Endothelial cell of hepatic sinusoid (primary cell): ENCODE measurements around the gene MAPKAP1.

ENCODE experiments used
- in situ Hi-C: cut with HindIII; loops from 2 replicates; pipeline ENCODE4 v1.10.0; 2017; ENCODE audit warnings: low sequenced_read_pairs

The MAPKAP1 gene

GRCh38 chr9:125425170-125425897 is 281.7 kb downstream of the MAPKAP1 start:
- in situ Hi-C loops: no loop called here

- in situ Hi-C loops: no loop called here
These were observed 283.0 kb downstream of the MAPKAP1 start for GRCh38 chr9:125423964-125424363.

GRCh38 chr9:125422853-125423252 is 284.2 kb downstream of the MAPKAP1 start:
- in situ Hi-C loops: no loop called here

- in situ Hi-C loops: no loop called here
These were observed 285.3 kb downstream of the MAPKAP1 start for GRCh38 chr9:125421591-125422181.

GRCh38 chr9:125421166-125421565 is 285.8 kb downstream of the MAPKAP1 start:
- in situ Hi-C loops: no loop called here

GRCh38 chr9:125418404-125418803 is 288.6 kb downstream of the MAPKAP1 start:
- in situ Hi-C loops: no loop called here

GRCh38 chr9:125416517-125416916 is 290.5 kb downstream of the MAPKAP1 start:
- in situ Hi-C loops: no loop called here

GRCh38 chr9:125415583-125416460 is 291.2 kb downstream of the MAPKAP1 start:
- in situ Hi-C loops: no loop called here

- in situ Hi-C loops: no loop called here
These were observed 293.4 kb downstream of the MAPKAP1 start for GRCh38 chr9:125413579-125413978.

- in situ Hi-C loops: no loop called here
These were observed 294.8 kb downstream of the MAPKAP1 start for GRCh38 chr9:125412166-125412565.

GRCh38 chr9:125411171-125411756 is 295.7 kb downstream of the MAPKAP1 start:
- in situ Hi-C loops: no loop called here

- in situ Hi-C loops: no loop called here
These were observed 296.5 kb downstream of the MAPKAP1 start for GRCh38 chr9:125410522-125410894.

- in situ Hi-C loops: no loop called here
These were observed 297.1 kb downstream of the MAPKAP1 start for GRCh38 chr9:125409637-125410521.

- in situ Hi-C loops: no loop called here
These were observed 297.8 kb downstream of the MAPKAP1 start for GRCh38 chr9:125409217-125409636.

- in situ Hi-C loops: no loop called here
These were observed 298.8 kb downstream of the MAPKAP1 start for GRCh38 chr9:125407974-125408900.

GRCh38 chr9:125407432-125407973 is 299.5 kb downstream of the MAPKAP1 start:
- in situ Hi-C loops: no loop called here

GRCh38 chr9:125406810-125407087 is 300.3 kb downstream of the MAPKAP1 start:
- in situ Hi-C loops: no loop called here

- in situ Hi-C loops: no loop called here
These were observed 300.8 kb downstream of the MAPKAP1 start for GRCh38 chr9:125405938-125406809.
